HepG2 (cell line): ENCODE measurements around the gene LRRC10B. TPM values are rescaled to one million over a fixed set of nuclear protein-coding genes. Genes with fewer than 3 reads are reported as not detected.

Experiments used
- ATM ChIP-seq: fragments of 450-650 bp; IDR thresholded peaks from 2 replicates; pipeline ENCODE4 v1.7.1; 2017; ENCODE audit warnings: mild to moderate bottlenecking, borderline replicate concordance
- CBFB ChIP-seq: sonication (generic); formaldehyde crosslinking; IDR thresholded peaks from 2 replicates; pipeline ENCODE4 v1.4.0; 2020; ENCODE audit warnings: missing genetic modification reagents
- FOXJ3 ChIP-seq: sonication (generic); formaldehyde crosslinking; IDR thresholded peaks from 2 replicates; pipeline ENCODE4 v1.4.0; 2020; ENCODE audit warnings: missing genetic modification reagents, mild to moderate bottlenecking, borderline replicate concordance
- FOXK1 ChIP-seq: sonication (generic); formaldehyde crosslinking; IDR thresholded peaks from 2 replicates; pipeline ENCODE4 v1.4.0; 2020; ENCODE audit warnings: low read depth, missing genetic modification reagents, borderline replicate concordance
- PHF5A ChIP-seq: IDR thresholded peaks from one replicate; pipeline ENCODE4 v1.6.1; 2018; ENCODE audit warnings: low read depth, missing genetic modification reagents; ENCODE audit not compliant: unreplicated experiment
- PPARG ChIP-seq: conservative IDR thresholded peaks from 2 replicates; pipeline ENCODE4 v1.6.1; 2016; ENCODE audit warnings: missing biosample characterization, missing genetic modification reagents
- SALL1 ChIP-seq: sonication (generic); formaldehyde crosslinking; IDR thresholded peaks from 2 replicates; pipeline ENCODE4 v1.8.0; 2022; ENCODE audit warnings: mild to moderate bottlenecking, missing genetic modification reagents
- SNAPC5 ChIP-seq: sonication (generic); formaldehyde crosslinking; IDR thresholded peaks from 2 replicates; pipeline ENCODE4 v1.8.1; 2023; ENCODE audit warnings: mild to moderate bottlenecking, missing genetic modification reagents, borderline replicate concordance
- TCF12 ChIP-seq, 2 experiments: fragments of 450-650 bp in 1 of 2; sonication (generic) in 1 of 2; formaldehyde crosslinking in 1 of 2; IDR thresholded peaks; 2 replicates each; pipeline versions ENCODE4 v1.6.1 to v1.8.0; 2017 to 2022; ENCODE audit warnings: antibody characterized with exemption in 1 of 2, mild to moderate bottlenecking in 1 of 2, missing genetic modification reagents in 1 of 2, moderate library complexity in 1 of 2
- ZNF335 ChIP-seq: sonication (generic); formaldehyde crosslinking; IDR thresholded peaks from 2 replicates; pipeline ENCODE4 v1.4.0; 2020; ENCODE audit warnings: missing genetic modification reagents
- polyA plus RNA-seq, 8 experiments: library from polyadenylated mRNA; depleted of rRNA in 3 of 8; stranded (reverse) in 7 of 8; unstranded in 1 of 8; fragments of >200 nt; fragmentation: Illumina TruSeq in 4 of 8; extraction: Trizol in 4 of 8; gene quantifications; 2 replicates each; pipeline versions ENCODE4 v1.2.1 to v1.2.3, GENCODE V29; 2011 to 2016; ENCODE audit warnings: low read depth in 4 of 8, missing spikeins in 1 of 8, mixed read lengths in 1 of 8; ENCODE audit not compliant: insufficient read depth in 1 of 8
- total RNA-seq, 5 experiments: library from RNA; depleted of rRNA; stranded (reverse); fragments of >200 nt; fragmentation: Illumina TruSeq; extraction: Trizol; gene quantifications; 2 replicates each; pipeline ENCODE4 v1.2.3, GENCODE V29; 2016; ENCODE audit warnings: low read depth in 1 of 5
- TF ChIP-seq, protein P1 (sequence below): sonication (generic); formaldehyde crosslinking; IDR thresholded peaks from 2 replicates; pipeline ENCODE4 v1.4.0; 2020; ENCODE audit warnings: mild to moderate bottlenecking, missing genetic modification reagents
- TF ChIP-seq, protein P2 (sequence below): sonication (generic); formaldehyde crosslinking; conservative IDR thresholded peaks from 2 replicates; pipeline ENCODE4 v1.4.0; 2020; ENCODE audit warnings: missing genetic modification reagents
- TF ChIP-seq, protein P3 (sequence below): sonication (generic); formaldehyde crosslinking; conservative IDR thresholded peaks from 2 replicates; pipeline ENCODE4 v1.8.0; 2022; ENCODE audit warnings: mild to moderate bottlenecking, moderate library complexity, missing genetic modification reagents
- TF ChIP-seq, protein P4 (sequence below): sonication (generic); formaldehyde crosslinking; IDR thresholded peaks from 2 replicates; pipeline ENCODE4 v1.9.0; 2022; ENCODE audit warnings: missing genetic modification reagents, mild to moderate bottlenecking, borderline replicate concordance
- TF ChIP-seq, protein P5 (sequence below): sonication (generic); formaldehyde crosslinking; IDR thresholded peaks from 2 replicates; pipeline ENCODE4 v1.8.0; 2022; ENCODE audit warnings: mild to moderate bottlenecking, missing genetic modification reagents, borderline replicate concordance

LRRC10B gene
- total and polyA plus RNA-seq, 2 of the 13 experiments (the other 11 are each of a cell fraction or from before 2014, with no cell fraction given) = not detected

GRCh38 chr11:61488651-61489291 lies 19.8 kb upstream of the LRRC10B start (continued):
- TF ChIP-seq, protein P1, sequence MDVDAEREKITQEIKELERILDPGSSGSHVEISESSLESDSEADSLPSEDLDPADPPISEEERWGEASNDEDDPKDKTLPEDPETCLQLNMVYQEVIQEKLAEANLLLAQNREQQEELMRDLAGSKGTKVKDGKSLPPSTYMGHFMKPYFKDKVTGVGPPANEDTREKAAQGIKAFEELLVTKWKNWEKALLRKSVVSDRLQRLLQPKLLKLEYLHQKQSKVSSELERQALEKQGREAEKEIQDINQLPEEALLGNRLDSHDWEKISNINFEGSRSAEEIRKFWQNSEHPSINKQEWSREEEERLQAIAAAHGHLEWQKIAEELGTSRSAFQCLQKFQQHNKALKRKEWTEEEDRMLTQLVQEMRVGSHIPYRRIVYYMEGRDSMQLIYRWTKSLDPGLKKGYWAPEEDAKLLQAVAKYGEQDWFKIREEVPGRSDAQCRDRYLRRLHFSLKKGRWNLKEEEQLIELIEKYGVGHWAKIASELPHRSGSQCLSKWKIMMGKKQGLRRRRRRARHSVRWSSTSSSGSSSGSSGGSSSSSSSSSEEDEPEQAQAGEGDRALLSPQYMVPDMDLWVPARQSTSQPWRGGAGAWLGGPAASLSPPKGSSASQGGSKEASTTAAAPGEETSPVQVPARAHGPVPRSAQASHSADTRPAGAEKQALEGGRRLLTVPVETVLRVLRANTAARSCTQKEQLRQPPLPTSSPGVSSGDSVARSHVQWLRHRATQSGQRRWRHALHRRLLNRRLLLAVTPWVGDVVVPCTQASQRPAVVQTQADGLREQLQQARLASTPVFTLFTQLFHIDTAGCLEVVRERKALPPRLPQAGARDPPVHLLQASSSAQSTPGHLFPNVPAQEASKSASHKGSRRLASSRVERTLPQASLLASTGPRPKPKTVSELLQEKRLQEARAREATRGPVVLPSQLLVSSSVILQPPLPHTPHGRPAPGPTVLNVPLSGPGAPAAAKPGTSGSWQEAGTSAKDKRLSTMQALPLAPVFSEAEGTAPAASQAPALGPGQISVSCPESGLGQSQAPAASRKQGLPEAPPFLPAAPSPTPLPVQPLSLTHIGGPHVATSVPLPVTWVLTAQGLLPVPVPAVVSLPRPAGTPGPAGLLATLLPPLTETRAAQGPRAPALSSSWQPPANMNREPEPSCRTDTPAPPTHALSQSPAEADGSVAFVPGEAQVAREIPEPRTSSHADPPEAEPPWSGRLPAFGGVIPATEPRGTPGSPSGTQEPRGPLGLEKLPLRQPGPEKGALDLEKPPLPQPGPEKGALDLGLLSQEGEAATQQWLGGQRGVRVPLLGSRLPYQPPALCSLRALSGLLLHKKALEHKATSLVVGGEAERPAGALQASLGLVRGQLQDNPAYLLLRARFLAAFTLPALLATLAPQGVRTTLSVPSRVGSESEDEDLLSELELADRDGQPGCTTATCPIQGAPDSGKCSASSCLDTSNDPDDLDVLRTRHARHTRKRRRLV (CRISPR knock-in tag) = no peak
- 0 out of 2 replicates have a peak, but pooled peaks have one; percentile 21 for TF ChIP-seq FOXJ3
- TF ChIP-seq PHF5A = no peak
- no peak for TF ChIP-seq ATM
- TF ChIP-seq, protein P2, sequence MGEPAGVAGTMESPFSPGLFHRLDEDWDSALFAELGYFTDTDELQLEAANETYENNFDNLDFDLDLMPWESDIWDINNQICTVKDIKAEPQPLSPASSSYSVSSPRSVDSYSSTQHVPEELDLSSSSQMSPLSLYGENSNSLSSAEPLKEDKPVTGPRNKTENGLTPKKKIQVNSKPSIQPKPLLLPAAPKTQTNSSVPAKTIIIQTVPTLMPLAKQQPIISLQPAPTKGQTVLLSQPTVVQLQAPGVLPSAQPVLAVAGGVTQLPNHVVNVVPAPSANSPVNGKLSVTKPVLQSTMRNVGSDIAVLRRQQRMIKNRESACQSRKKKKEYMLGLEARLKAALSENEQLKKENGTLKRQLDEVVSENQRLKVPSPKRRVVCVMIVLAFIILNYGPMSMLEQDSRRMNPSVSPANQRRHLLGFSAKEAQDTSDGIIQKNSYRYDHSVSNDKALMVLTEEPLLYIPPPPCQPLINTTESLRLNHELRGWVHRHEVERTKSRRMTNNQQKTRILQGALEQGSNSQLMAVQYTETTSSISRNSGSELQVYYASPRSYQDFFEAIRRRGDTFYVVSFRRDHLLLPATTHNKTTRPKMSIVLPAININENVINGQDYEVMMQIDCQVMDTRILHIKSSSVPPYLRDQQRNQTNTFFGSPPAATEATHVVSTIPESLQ (CRISPR knock-in tag) = no peak
- TF ChIP-seq FOXK1 (CRISPR knock-in tag) = no peak
- TF ChIP-seq, protein P3, sequence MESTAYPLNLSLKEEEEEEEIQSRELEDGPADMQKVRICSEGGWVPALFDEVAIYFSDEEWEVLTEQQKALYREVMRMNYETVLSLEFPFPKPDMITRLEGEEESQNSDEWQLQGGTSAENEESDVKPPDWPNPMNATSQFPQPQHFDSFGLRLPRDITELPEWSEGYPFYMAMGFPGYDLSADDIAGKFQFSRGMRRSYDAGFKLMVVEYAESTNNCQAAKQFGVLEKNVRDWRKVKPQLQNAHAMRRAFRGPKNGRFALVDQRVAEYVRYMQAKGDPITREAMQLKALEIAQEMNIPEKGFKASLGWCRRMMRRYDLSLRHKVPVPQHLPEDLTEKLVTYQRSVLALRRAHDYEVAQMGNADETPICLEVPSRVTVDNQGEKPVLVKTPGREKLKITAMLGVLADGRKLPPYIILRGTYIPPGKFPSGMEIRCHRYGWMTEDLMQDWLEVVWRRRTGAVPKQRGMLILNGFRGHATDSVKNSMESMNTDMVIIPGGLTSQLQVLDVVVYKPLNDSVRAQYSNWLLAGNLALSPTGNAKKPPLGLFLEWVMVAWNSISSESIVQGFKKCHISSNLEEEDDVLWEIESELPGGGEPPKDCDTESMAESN (CRISPR knock-in tag) = peak; percentile 83; the same call in 1 of the 2 replicates
- TF ChIP-seq SNAPC5 (CRISPR knock-in tag) = no peak
- TF ChIP-seq TCF12 (IDR thresholded peaks at IDR 0.05) = no peak
- no peak for TF ChIP-seq TCF12 (CRISPR knock-in tag; IDR thresholded peaks at IDR 0.05)
- TF ChIP-seq PPARG (CRISPR knock-in tag) = no peak; the same call in 1 of the 2 replicates
- TF ChIP-seq, protein P4, sequence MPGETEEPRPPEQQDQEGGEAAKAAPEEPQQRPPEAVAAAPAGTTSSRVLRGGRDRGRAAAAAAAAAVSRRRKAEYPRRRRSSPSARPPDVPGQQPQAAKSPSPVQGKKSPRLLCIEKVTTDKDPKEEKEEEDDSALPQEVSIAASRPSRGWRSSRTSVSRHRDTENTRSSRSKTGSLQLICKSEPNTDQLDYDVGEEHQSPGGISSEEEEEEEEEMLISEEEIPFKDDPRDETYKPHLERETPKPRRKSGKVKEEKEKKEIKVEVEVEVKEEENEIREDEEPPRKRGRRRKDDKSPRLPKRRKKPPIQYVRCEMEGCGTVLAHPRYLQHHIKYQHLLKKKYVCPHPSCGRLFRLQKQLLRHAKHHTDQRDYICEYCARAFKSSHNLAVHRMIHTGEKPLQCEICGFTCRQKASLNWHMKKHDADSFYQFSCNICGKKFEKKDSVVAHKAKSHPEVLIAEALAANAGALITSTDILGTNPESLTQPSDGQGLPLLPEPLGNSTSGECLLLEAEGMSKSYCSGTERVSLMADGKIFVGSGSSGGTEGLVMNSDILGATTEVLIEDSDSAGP (CRISPR knock-in tag) = peak; percentile 84
- TF ChIP-seq, protein P5, sequence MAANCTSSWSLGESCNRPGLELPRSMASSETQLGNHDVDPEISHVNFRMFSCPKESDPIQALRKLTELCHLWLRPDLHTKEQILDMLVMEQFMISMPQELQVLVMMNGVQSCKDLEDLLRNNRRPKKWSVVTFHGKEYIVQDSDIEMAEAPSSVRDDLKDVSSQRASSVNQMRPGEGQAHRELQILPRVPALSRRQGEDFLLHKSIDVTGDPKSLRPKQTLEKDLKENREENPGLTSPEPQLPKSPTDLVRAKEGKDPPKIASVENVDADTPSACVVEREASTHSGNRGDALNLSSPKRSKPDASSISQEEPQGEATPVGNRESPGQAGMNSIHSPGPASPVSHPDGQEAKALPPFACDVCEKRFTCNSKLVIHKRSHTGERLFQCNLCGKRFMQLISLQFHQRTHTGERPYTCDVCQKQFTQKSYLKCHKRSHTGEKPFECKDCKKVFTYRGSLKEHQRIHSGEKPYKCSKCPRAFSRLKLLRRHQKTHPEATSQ (CRISPR knock-in tag) = 0 out of 2 replicates have a peak, but pooled peaks have one; percentile 67
- TF ChIP-seq CBFB = peak; percentile 36; the same call in 1 of the 2 replicates
- TF ChIP-seq SALL1 (CRISPR knock-in tag) = peak; percentile 75
- no peak for TF ChIP-seq ZNF335 (CRISPR knock-in tag)
